Activated T-cell treated with anti-CD3 and anti-CD28 coated beads for 1 hour (primary cell): ENCODE results near the gene SEC22C.
"Not testable (repeated sequence)": the region's sequence is repeated elsewhere in the genome, so short reads cannot be mapped to it uniquely, and the experiment has no call there.

Experiments used
- DNase-seq: peaks from one replicate; pipeline ENCODE4 v3.0.0-alpha.2; 2020; ENCODE audit warnings: low read depth

The SEC22C gene, protein sequence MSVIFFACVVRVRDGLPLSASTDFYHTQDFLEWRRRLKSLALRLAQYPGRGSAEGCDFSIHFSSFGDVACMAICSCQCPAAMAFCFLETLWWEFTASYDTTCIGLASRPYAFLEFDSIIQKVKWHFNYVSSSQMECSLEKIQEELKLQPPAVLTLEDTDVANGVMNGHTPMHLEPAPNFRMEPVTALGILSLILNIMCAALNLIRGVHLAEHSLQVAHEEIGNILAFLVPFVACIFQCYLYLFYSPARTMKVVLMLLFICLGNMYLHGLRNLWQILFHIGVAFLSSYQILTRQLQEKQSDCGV

DNA sequence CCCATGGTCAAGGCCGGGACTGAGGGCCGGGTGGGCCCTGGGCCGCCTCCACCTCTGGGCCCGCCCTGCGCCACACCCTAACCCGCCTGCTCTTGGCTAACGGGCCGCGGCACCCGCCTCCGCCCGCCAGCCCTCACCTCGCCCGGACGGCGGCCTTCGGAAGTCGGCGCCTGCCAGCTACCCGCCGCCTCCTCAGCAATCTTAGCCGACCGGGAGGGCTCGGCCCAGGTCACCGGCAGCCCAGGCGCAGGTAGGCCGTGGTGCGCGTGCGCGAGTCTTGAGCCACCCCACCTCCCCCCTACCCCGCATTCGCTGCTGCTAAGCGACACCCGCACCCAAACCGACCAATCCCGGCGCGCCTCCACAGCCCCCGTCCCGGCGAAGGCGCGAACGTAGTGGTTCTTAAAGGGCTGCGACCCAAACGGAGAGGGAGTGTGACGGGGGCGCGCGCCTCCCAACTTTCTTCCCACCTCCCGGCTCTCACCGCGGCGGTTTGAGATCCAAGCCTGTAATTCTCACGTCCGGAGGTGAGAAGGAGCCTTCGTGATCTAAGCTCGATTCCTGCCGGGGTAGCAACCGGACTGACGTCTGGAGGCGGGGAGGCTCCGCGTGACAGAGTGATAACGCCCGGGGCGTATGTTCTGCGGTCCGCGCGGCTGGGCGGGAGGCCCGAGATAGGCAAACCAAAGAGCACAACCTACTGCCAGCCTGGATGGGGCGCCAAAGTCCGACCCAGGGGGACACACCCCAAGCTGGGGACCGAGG lies at the start of gene SEC22C:
TSS of gene SEC22C (minus strand) at position 259 of the 765 bp plus-strand sequence. CDS start 12,921 bp downstream, outside the sequence.
- peak; percentile 95 for DNase-seq

DNA sequence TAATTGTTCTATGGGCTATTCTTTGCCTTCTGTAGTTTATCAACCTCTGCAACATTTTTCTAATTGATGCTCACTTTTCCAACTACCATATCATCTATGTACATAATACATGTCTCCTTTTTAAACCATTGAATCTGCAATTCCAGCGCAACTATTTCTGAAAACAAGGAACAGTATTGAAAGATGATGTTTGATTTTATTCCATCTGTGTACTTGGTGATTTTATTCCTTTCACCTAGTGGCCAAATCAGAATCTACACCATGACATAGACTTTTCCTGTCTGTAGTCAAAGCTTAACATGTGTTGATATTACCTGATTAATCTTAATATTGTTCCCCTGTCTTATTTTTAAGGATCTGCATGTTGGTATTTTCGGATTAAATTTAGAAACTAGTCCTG lies 31.7 kb upstream of the SEC22C start:
- no peak for DNase-seq

DNA sequence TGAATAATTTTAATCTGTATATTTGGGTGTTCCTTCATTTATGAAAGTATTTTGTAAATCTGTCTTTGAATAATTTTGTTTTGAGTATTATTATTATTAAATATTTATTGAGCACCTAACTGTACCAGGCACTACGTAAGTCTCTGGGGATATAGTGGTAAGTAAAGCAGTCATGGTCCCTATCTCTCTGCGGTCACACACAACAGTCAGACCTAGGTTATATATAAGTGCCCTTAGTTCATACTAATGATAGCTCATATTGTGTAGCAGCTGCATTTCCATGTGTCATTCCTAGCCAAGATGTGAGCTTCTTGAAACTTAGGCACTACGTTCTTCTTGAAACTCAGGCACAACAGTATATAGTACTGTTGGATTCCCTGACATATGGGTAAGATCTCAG lies 31.2 kb upstream of the SEC22C start:
- DNase-seq = no peak

DNA sequence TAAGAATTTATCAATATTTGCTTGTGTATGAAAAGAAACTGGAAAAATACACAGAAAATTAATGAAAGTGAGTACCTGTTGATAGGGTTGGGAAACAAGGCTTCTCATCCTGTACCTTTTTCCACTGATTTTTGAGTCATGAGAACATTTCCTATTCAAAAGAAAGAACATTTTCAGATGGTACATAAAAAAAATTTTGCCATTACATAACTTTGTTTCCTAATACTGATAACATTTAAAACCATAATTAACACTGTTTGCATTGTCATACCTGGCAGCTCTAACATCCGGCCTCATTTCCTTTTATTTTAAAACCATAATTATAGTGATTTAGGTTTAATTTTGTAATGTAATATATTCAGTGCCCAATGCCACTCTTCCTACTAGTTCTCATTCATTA lies 30.4 kb upstream of the SEC22C start:
- no peak for DNase-seq

DNA sequence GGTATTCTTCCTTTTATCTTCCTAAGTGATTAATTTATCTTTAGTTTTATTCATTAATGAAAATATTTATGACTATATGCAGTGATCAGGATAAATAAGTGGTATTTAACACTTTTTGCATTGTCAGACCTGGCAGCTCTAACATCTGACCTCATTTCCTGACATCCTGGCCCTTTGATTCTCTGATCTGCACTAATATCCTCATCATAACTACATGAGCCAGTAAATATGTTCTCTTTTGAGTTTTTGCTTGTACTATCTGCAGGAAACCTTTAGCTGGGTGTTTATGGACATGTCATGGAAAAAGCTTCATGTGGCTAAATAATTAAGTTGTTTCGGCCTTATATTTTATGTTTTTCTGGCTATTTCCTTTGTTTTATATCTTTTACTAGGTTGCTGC lies 29.2 kb upstream of the SEC22C start:
- no peak for DNase-seq

DNA sequence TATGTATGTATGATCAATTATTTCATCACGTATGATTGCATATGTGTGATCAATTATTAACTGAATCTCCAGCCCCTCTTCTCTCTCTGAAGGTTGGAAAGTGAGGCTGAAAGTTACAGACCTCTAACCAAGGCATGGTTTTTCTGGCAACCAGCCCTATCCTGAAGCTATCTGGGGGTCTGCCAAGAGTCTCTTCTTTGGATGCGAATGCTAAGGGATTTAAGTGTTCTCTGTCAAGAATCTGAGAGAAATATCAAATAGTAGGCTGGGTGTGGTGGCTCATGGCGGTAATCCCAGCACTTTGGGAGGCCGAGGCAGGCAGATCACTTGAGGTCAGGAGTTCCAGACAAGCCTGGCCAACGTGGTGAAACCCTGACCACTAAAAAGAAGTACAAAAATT lies 26.8 kb upstream of the SEC22C start:
- no peak for DNase-seq

DNA sequence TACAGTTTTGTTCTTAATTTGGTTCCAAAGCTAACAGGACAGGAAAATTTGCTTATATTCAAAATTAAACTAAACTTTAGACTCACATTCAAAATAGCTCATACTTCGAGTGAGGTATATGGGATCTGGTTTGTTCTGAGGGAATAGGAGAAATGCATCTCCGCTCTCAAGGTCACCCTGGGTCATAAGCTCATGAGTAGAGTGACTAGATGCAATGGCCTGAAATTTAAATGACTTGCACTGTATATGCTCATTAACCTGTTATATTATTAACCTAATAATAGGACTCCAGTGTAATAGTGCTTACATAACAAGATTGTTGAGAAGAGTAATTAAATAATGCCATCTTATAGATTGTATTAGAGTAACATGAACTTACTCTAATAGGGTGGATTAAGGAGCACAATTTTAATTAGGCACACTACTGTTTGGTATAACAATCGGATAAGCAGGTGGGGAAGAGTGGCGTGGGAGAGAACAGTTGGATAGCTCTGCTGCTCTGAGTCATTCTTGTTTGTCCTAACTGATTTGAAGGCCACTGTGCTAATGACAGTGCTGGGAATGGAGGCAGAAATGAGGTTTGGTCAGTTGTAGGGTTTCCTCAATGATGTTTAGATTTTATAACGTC lies 23.9 kb upstream of the SEC22C start:
- DNase-seq = no peak

DNA sequence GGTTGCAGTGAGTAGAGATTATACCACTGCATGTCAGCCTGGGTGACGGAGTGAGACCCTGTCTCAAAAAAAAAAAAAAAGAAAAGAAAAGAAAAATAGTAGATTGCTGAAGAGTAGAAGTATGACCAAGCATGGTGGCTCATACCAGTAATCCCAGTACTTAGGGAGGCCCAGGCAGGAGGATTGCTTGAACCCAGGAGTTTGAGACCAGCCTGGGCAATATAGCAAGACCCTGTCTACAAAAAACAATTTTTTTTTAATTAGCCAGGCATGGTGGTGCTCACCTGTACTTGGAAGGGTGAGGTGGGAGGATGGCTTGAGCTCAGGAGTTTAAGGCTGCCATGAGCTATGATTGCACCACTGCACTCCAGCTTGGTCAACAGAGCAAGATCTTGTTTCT lies 21.2 kb upstream of the SEC22C start:
- DNase-seq = no peak

DNA sequence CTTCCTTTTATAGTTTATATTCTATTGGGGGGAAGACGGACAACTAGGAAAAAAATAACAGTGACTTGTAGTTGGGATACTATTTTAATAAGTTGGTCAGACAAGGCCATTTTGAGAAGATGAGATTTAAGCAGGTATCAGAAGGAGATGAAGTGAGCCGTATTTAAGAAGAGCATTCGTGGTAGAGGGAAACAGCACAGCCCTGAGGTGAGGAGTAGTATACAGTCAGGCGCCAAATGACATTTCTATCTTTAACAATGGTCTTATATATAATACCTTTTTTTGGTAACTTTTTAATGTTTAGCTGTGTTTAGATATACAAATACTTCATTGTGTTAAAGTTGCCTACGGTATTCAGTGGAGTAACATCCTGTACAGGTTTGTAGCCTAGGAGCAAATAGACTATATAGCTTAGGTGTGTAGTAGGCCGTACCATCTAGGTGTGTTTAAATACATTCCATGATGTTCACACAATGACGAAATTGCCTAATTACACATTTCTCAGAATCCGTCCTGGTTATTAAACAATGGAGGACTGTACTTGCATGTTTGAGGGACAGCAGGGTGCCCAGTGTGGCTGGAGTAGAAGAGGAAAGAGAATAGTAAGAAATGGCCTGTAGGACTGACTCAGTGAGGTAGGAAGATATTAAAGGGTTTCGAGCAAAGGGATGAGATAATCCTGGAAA lies 20.3 kb upstream of the SEC22C start:
- no peak for DNase-seq

DNA sequence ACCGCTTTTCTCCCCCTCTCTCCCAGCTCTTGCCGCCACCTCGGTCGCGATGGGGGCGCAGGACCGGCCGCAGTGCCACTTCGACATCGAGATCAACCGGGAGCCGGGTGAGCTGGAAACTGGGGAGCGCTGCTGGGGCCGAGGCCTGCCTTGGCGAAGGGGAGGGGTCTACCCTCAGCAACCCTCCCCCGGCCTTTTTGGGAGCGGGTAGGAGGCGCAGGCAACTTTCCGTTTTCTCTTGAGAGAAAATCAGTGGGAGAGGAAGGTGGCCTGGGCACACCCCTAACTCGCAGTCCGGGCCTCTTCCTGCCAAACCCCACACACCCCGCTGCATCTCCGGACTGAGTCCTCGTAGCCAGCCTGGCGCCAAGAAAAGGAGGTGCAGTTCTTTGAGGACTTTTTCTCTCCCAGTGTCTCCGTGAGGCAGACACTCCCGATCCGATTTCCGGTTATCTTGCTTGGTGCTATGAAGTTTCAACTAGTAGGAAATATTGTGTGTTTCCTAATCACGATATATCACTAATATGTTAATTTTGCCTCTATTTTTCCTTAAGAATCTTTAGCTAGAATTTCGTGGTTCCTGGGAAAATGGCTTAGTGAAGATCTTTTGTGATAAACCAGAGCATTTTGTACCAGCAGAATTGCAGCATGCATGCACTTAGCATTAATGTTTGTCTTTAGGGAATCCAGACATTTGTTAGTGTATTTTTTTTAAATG lies 19.4 kb upstream of the SEC22C start:
- DNase-seq = peak; percentile 33

DNA sequence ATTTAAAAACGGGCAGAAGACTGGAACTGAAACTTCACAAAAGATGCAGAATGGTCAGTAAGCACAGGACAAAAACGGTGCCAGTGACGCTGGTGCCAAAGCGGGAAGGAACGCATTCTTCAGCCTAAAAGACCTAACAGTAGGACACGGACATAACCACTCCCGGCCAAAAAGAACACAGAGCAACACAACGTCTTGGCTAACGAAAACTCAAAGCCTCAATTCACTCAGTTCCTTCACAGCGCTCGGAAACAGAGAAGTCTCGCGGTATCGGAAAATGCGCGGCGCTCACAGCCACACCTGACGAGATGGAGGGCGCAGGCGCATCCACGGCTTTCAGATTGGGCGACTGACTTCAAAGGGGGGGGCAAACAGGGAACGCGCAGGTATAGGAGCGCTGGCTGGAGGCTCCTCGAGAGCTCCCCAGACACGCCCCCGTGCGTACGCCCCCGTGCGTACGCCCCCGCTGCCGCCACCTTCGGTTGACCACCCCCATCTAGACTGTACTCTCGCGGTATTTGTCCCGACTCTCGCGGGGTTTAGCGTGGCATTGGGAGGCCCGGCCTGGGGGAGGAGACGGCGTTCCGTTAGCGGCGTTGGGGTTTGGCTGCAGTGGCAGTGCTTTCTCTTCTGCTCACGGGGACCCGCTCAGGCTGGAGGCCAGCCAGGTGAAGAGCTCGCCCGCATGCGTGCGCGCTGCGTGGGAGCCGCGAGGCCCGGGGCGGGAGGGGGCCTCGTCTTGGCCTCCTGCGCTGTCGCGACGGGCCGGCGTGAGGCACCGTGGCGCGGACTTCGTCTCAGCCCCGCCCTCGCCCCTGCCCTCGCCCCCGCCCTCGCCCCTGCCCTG lies 18.6 kb upstream of the SEC22C start, which contains the start of gene NKTR:
TSS of gene NKTR (plus strand) at position 576 of the 847 bp plus-strand sequence. CDS start 321 bp downstream, outside the sequence.
- DNase-seq = peak; percentile 100

DNA sequence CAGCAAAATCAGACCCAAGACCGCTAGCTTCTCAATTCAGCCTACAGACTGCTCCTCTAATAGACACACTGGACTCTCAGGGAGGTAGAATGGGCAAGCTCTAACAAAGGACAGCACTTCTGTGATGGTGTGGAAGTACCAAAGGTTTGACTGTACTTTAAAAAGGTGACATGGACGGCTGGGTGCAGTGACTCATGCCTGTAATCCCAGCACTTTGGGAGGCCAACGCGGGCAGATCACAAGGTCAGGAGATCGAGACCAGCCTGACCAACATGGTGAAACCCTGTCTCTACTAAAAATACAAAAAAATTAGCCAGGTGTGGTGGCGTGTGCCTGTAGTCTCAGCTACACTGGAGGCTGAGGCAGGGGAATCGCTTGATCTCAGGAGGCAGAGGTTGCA lies 15.3 kb upstream of the SEC22C start:
- DNase-seq = not testable (repeated sequence)

DNA sequence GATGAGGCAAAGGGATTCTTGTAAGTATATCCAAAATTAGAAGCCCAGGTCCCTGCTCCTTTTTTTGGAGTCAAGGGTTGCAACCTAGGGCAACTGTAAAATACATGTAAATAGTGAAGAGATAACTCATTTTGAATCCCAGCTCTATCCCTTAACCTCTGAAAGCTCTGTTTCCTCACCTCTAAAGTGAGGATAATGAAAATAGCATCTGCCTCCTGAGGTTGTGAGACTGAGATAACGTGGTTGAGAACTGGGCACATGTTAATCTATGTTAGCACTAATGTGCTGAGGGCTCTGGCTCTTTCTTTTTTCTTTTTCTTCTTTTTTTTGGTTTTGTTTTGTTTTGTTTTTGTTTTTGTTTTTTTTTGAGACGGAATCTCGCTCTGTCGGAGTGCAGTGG lies 13.9 kb upstream of the SEC22C start:
- DNase-seq = no peak

DNA sequence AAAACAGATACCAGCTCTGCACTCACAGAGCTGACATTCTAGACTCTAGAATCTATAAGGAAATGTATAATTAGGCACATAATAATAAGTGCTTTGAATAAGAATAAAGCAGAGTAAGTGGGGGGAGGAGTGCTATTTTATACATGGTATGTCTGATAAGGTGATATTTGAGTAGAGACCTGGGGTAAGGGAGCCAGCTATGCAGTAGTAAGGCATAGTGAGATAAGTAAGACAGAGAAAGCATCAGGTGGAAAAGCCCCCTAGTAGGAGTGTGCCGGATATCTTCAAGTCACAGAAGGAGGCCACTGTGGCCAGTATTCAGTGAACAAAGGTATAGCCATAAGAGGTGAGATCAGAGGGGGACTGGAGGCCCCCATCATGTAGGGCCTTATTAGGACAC lies 11.9 kb upstream of the SEC22C start:
- no peak for DNase-seq

DNA sequence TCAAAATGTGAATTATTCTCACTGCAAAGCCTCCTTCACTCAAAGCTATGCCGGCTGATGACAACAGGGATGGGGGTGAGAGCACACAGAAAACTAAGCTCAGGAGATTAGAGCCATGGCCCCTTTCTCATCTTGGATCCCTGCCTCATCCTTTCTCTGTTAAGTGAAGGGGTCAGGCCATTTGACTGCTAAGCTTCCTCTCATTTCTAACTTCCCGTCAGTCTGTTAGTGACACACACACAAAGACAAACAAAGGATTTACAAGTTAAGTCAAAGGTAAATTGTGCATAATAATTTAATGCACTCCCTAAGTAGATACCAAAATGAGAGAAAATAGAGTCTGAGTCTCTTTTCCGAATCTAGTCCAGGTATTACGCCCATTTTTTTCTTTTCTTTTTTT lies 10.0 kb upstream of the SEC22C start:
- no peak for DNase-seq

DNA sequence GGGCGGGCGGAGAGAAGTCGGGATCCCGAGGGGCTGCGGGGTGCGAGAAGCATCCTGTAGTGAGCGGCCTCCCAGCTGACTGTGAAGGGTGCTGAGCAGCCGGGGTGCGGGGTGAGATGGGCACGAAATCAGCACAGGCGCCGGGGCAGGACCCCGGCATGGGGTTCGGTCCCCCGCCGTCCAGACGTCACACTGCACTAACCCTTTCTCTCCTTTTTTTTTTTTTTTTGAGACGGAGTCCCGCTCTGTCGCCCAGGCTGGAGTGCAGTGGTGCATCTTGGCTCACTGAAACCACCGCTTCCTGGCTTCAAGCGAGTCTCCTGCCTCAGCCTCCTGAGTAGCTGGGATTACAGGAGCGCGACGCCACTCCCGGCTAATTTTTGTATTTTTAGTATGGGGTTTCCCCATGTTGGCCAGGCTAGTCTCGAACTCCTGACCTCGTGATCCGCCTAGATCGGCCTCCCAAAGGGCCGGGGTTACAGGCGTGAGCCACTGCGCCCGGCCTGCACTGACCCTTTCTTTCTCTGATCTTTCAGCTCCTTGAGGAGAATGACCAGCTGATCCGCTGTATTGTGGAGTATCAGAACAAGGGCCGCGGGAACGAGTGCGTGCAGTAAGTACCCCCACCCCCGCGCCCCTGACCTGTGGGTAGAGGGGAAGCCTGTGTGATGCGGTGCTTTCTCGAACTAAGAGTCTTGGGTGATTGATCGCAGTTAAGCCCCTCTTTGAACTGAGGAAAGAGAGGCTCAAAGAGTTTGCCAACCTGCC lies 9.4 kb upstream of the SEC22C start:
- DNase-seq = no peak

DNA sequence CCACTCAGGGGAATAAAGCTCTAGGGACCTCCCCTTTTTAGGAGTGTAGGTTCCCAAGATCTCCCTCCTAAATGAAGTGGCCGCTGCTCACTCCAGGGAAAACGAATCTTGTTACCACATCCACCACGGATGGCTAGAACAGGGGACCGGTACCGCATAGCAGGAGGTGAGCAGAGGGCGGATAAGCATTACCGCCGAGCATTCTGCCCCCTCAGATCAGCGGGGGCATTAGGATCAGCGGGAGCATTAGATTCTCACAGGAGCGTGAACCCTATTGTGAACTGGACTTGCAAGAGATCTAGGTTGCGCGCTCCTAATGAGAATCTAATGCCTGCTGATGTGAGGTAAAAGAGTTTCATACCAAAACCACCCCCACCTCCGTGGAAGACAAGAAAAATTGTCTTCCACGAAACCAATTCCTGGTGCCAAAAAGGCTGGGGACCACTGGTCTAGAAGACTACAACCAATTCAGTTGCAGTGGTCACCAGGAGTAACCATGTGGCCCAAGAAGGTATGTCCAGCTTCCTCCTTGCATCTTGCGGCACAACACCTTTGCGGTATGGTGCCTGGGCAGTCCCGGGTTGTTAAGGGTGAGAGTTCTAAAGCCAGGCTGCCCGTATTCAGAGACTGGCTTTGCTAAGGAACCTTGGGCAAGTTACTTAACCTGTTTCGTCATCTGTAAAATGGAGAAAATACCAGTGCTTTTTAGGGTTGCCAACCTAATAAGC lies 7.8 kb upstream of the SEC22C start:
- no peak for DNase-seq

DNA sequence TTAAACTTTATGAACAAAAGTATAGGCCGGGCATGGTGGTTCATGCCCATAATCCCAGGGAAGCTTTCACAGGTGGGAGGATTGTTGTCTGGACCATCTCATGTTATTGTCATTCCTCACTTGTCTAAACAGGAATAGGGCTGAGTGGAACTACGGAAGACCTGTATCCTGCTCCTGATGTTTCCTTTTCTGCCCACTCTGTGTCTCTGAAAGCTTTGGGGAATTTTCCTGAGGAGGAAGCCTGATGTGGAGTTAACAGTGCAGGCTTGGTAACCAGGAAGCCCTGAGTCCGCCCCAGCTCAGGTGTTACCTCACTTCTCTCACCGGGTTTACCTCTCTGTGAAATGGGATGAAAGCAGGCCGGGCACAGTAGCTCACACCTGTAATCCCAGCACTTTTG lies 6.9 kb upstream of the SEC22C start:
- no peak for DNase-seq

DNA sequence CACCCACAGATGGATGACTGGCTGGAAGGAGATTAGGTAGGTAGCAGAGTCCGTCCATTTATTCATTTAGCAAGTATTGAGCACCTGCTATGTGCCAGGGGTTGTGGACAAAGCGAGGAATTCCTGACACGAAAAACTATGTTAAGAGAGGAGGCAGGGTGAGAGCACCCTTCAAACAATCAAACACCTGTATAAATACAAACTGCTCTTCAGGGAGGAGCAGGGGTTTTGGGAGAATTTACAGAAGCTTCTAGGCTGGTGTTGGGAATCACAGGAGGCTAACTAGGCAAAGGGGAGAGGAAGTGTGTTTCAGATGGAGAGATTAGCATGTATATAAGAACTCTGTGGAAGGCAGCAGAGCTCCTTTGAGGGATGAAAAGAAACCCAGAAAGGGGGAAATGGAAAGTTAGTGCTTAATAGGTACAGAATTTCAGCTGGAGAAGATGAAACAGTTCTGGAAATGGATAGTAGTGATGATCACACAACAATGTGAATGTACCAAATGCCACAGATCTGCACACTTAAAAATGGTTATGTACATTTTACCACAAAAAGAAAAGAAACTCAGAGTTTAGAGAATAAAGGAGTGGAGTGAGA lies 805 bp upstream of the SEC22C start:
- no peak for DNase-seq
